Lower leg skin (tissue), 3 donors: ENCODE data around the gene ZDHHC14.

Source experiments
- CTCF ChIP-seq, 3 donors: fragments of 450-650 bp; IDR thresholded peaks; one replicate each; pipeline ENCODE4 v1.5.1; 2016; ENCODE audit warnings: antibody characterized with exemption in 3 of 3, mild to moderate bottlenecking in 3 of 3, moderate library complexity in 2 of 3
- POLR2A ChIP-seq, 2 donors: fragments of 450-650 bp; IDR thresholded peaks; one replicate each; pipeline ENCODE4 v1.6.1; 2016 to 2017; ENCODE audit warnings: antibody characterized with exemption in 2 of 2, mild to moderate bottlenecking in 1 of 2, moderate library complexity in 1 of 2

- TF ChIP-seq CTCF (IDR thresholded peaks at IDR 0.05) (no peak), POLR2A (IDR thresholded peaks at IDR 0.05) (no peak)
Measured at GRCh38 chr6:157420497-157420896, 39.5 kb downstream of the ZDHHC14 start.
